HCT116 (cell line): Measurements from ENCODE around the gene VPS45. TPM values are rescaled to one million over a fixed set of nuclear protein-coding genes. Genes with fewer than 3 reads are reported as not detected.

ENCODE experiments used
- ATAC-seq: fragments of 200-7000 bp; cut with Tn5 transposase; 2 replicates; pipeline ENCODE4 v1.9.1; 2020; ENCODE audit warnings: mild to moderate bottlenecking, moderate library complexity
- BruUV-seq: library from RNA; stranded (reverse); fragments of 400-500 nt; replicated peaks from 2 replicates; lab custom pipeline; 2021; lab: Mats Ljungman, UMichigan
- CTCF ChIA-PET: fragments of 300-600 bp; sonication (Branson Sonifier 250); formaldehyde crosslinking; loops from one replicate; lab custom pipeline; 2021; ENCODE audit warnings: antibody characterized with exemption; lab: Charles Lee
- POLR2A ChIA-PET: fragments of 300-600, 350-600 bp; sonication (Branson Sonifier 250); formaldehyde crosslinking; loops from one replicate; lab custom pipeline; 2021; ENCODE audit warnings: antibody characterized with exemption; lab: Charles Lee
- RAD21 ChIA-PET, 2 experiments: fragments of 300-600 bp; sonication (Branson Sonifier 250); formaldehyde crosslinking; loops; one replicate each; lab custom pipeline; 2023; ENCODE audit warnings: low total read pairs in 2 of 2; ENCODE audit not compliant: uncharacterized antibody in 2 of 2, unreplicated experiment in 2 of 2, low non-redundant PET in 1 of 2; lab: Charles Lee
- DNase-seq: peaks from one replicate; pipeline ENCODE4 v3.0.0-alpha.2; 2010; ENCODE audit warnings: low read depth, low spot score
- H2AFZ ChIP-seq: fragments of 200-600 bp; shearing (Covaris generic), sonication (generic); 2 replicates; pipeline ENCODE4 v1.6.1; 2017; ENCODE audit warnings: low read depth, mixed run types, mixed read lengths, antibody characterized with exemption, low read length; ENCODE audit not compliant: poor library complexity, severe bottlenecking
- H3K27ac ChIP-seq: 2 replicates; pipeline ENCODE4 v1.5.1; 2012; ENCODE audit warnings: low read depth, low read length
- H3K27me3 ChIP-seq: fragments of 200-600 bp; sonication (generic); 2 replicates; pipeline ENCODE4 v1.6.1; 2016; ENCODE audit warnings: mixed run types, low read length, mixed read lengths; ENCODE audit not compliant: insufficient read depth
- H3K36me3 ChIP-seq, 2 experiments: fragments of 200-500 bp in 1 of 2; fragments of 200-600 bp in 1 of 2; sonication (Bioruptor generic) in 1 of 2; sonication (generic) in 1 of 2; 2 replicates each; pipeline versions ENCODE4 v1.5.1 to v1.6.1; 2014 to 2016; ENCODE audit warnings: low read length in 2 of 2, inconsistent platforms in 1 of 2, mixed read lengths in 1 of 2, mixed run types in 1 of 2; ENCODE audit not compliant: insufficient read depth in 2 of 2, control insufficient read depth in 1 of 2
- H3K4me1 ChIP-seq, 2 experiments: fragments of 200-600 bp in 1 of 2; sonication (generic) in 1 of 2; 2 replicates each; pipeline versions ENCODE4 v1.5.1 to v1.6.1; 2012 to 2017; ENCODE audit warnings: low read length in 2 of 2, inconsistent platforms in 1 of 2, mild to moderate bottlenecking in 1 of 2, mixed read lengths in 1 of 2, mixed run types in 1 of 2, moderate library complexity in 1 of 2; ENCODE audit not compliant: insufficient read depth in 2 of 2, control insufficient read depth in 1 of 2
- H3K4me2 ChIP-seq: fragments of 200-600 bp; sonication (generic); 2 replicates; pipeline ENCODE4 v1.6.1; 2017; ENCODE audit warnings: mixed run types, low read length, mixed read lengths
- H3K4me3 ChIP-seq, 2 experiments: fragments of 200-600 bp in 1 of 2; sonication (generic) in 1 of 2; replicated peaks in 1 of 2; 2 replicates each; pipeline ENCODE4 v1.5.1; 2011 to 2016; ENCODE audit warnings: low read length in 2 of 2, control low read depth in 1 of 2, low read depth in 1 of 2, mild to moderate bottlenecking in 1 of 2, mixed read lengths in 1 of 2, mixed run types in 1 of 2
- H3K79me2 ChIP-seq: fragments of 200-600 bp; sonication (generic); 2 replicates; pipeline ENCODE4 v1.6.1; 2017; ENCODE audit warnings: mild to moderate bottlenecking, mixed run types, low read length, moderate library complexity, mixed read lengths; ENCODE audit not compliant: insufficient read depth
- H3K9ac ChIP-seq: fragments of 200-600 bp; sonication (generic); 2 replicates; pipeline ENCODE4 v1.6.1; 2016; ENCODE audit warnings: low read length, mixed read lengths
- H3K9me2 ChIP-seq: fragments of 200-600 bp; sonication (generic), shearing (Covaris generic); 2 replicates; pipeline ENCODE4 v1.6.1; 2017; ENCODE audit warnings: mixed run types, mild to moderate bottlenecking, moderate library complexity; ENCODE audit not compliant: insufficient read depth
- H3K9me3 ChIP-seq, 2 experiments: fragments of 200-500 bp in 1 of 2; fragments of 200-600 bp in 1 of 2; sonication (Bioruptor generic) in 1 of 2; sonication (generic) in 1 of 2; 2 replicates each; pipeline ENCODE4 v1.6.1; 2014 to 2017; ENCODE audit warnings: low read length in 2 of 2, mixed read lengths in 2 of 2, inconsistent platforms in 1 of 2, low read depth in 1 of 2, mild to moderate bottlenecking in 1 of 2, mixed run types in 1 of 2, moderate library complexity in 1 of 2; ENCODE audit not compliant: control insufficient read depth in 1 of 2, insufficient read depth in 1 of 2
- H4K20me1 ChIP-seq: fragments of 200-600 bp; sonication (generic), shearing (Covaris generic); 2 replicates; pipeline ENCODE4 v1.6.1; 2017; ENCODE audit warnings: mixed run types, mild to moderate bottlenecking, moderate library complexity; ENCODE audit not compliant: insufficient read depth
- CBX3 ChIP-seq: IDR thresholded peaks from 2 replicates; pipeline ENCODE4 v1.6.1; 2012; ENCODE audit warnings: low read depth
- EGR1 ChIP-seq: IDR thresholded peaks from 2 replicates; pipeline ENCODE4 v1.6.1; 2012; ENCODE audit warnings: low read depth
- ELF1 ChIP-seq: IDR thresholded peaks from 2 replicates; pipeline ENCODE4 v1.6.1; 2012; ENCODE audit warnings: low read depth, borderline replicate concordance
- RAD21 ChIP-seq: IDR thresholded peaks from 2 replicates; pipeline ENCODE4 v1.6.1; 2012; ENCODE audit warnings: low read depth, mild to moderate bottlenecking
- ZNF274 ChIP-seq: fragments of 200-500 bp; sonication (Bioruptor generic); IDR thresholded peaks from 2 replicates; pipeline ENCODE4 v1.6.1; 2014; ENCODE audit warnings: mild to moderate bottlenecking, low read depth, low read length, inconsistent platforms
- intact Hi-C: fragments of 100-400 bp; cut with micrococcal nuclease; formaldehyde crosslinking; loops from 2 replicates; pipeline ENCODE4 v1.10.0; 2022
- total RNA-seq: library from RNA; stranded (reverse); gene quantifications from one replicate; pipeline ENCODE4 v1.2.1, GENCODE V29; 2021; ENCODE audit not compliant: unreplicated experiment
- TF ChIP-seq, protein P1 (sequence below), 3 experiments: fragments of 200-600 bp in 1 of 3; sonication (generic) in 1 of 3; IDR thresholded peaks in 2 of 3; conservative IDR thresholded peaks in 1 of 3; 2 replicates each; pipeline ENCODE4 v1.5.1; 2012 to 2017; ENCODE audit warnings: low read depth in 2 of 3, low read length in 2 of 3, antibody characterized with exemption in 1 of 3, borderline replicate concordance in 1 of 3, control low read depth in 1 of 3, mild to moderate bottlenecking in 1 of 3, mixed read lengths in 1 of 3, mixed run types in 1 of 3, moderate library complexity in 1 of 3; ENCODE audit not compliant: insufficient read depth in 1 of 3
- TF ChIP-seq, protein P2 (sequence below): IDR thresholded peaks from 2 replicates; pipeline ENCODE4 v1.6.1; 2012

VPS45 gene
- total RNA-seq, 1 experiment from 2014 or later = 28.1 TPM

DNA sequence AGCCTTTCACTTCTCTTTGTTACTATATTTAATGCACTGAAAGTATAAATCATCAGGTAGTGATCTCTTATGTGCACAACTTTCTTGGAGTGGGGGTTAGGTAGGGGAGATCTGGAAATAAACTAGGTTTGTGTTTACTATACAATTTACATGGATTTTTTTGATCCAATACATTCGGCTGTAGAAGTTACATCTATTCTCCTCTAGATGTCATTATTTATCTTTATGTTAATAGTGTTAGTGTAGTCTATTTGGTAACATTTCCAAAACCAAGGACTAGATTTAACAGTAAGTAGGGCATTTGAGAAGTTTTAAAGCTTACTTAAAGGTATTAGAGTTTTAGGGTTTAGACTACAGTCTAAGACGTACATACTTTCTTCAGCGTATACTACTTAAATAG is 5.4 kb downstream of the VPS45 start:
- POLR2A ChIA-PET = interaction anchor here (0.7 to 2.3 kb wide), 3 partner anchors 25 to 114 kb away, joined by 3 to 5 read pairs (median 4); no protein-coding TSS in a partner anchor

More for the DNA sequence above, 5.4 kb downstream of the VPS45 start:
- TF ChIP-seq EGR1 = no peak
- peak; percentile 66 for TF ChIP-seq RAD21
- TF ChIP-seq ZNF274 = no peak
- TF ChIP-seq, protein P1, sequence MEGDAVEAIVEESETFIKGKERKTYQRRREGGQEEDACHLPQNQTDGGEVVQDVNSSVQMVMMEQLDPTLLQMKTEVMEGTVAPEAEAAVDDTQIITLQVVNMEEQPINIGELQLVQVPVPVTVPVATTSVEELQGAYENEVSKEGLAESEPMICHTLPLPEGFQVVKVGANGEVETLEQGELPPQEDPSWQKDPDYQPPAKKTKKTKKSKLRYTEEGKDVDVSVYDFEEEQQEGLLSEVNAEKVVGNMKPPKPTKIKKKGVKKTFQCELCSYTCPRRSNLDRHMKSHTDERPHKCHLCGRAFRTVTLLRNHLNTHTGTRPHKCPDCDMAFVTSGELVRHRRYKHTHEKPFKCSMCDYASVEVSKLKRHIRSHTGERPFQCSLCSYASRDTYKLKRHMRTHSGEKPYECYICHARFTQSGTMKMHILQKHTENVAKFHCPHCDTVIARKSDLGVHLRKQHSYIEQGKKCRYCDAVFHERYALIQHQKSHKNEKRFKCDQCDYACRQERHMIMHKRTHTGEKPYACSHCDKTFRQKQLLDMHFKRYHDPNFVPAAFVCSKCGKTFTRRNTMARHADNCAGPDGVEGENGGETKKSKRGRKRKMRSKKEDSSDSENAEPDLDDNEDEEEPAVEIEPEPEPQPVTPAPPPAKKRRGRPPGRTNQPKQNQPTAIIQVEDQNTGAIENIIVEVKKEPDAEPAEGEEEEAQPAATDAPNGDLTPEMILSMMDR (IDR thresholded peaks at IDR 0.05 in 2 of 3, conservative IDR thresholded peaks at IDR 0.05 in 1 of 3; ENCODE audit: borderline replicate concordance in 1 of 3, insufficient read depth in 1 of 3, low read depth in 2 of 3, low read length in 2 of 3) = peak; percentile 10 to 64 (median 57); a peak in 4 of 6 replicates
- TF ChIP-seq, protein P2, sequence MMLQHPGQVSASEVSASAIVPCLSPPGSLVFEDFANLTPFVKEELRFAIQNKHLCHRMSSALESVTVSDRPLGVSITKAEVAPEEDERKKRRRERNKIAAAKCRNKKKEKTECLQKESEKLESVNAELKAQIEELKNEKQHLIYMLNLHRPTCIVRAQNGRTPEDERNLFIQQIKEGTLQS = no peak
- TF ChIP-seq ELF1 = no peak
- TF ChIP-seq CBX3 = no peak
- peak; percentile 53; the same call in 1 of the 2 replicates for ATAC-seq
- no peak overlapping the region for H3K4me2 ChIP-seq
- DNase-seq = peak; percentile 12
- no peaks in the 10 kb centered on the region for H3K27me3 ChIP-seq
- RAD21 ChIA-PET = interaction anchor here (0.9 to 1.7 kb wide), 3 partner anchors 96 to 114 kb away, joined by 3 to 9 read pairs (median 6); no protein-coding TSS in a partner anchor
- peaks cover 0 to 8% of the 10 kb centered on the region in 2 experiments; a peak in 2 of 4 replicates for H3K4me1 ChIP-seq
- H2AFZ ChIP-seq = no peak overlapping the region
- BruUV-seq = no TSS peak
- no peaks in the 10 kb centered on the region for H4K20me1 ChIP-seq
- H3K79me2 ChIP-seq = peaks cover 12% of the 10 kb centered on the region
- H3K9ac ChIP-seq = no peak overlapping the region
- no peaks in the 10 kb centered on the region for H3K9me3 ChIP-seq
- intact Hi-C loops = loop anchor here (1.0 to 5.0 kb wide), 2 partner anchors 96 to 114 kb away; no protein-coding TSS in a partner anchor
- H3K36me3 ChIP-seq = peaks cover 14 to 15% of the 10 kb centered on the region in 2 experiments
- no peak overlapping the region for H3K27ac ChIP-seq
- no peaks in the 10 kb centered on the region for H3K9me2 ChIP-seq
- H3K4me3 ChIP-seq = no peak overlapping the region
- CTCF ChIA-PET = interaction anchor here (0.7 to 3.9 kb wide), 4 partner anchors 89 to 114 kb away, joined by 7 to 28 read pairs (median 21); no protein-coding TSS in a partner anchor
